ENCODE measurements around the gene OTOGL.

OTOGL gene

GRCh38 chr12:80201908-80202307, 102.6 kb downstream of the OTOGL start:
- no peak for ATAC-seq
- no peak for TF ChIP-seq TCF4 (CRISPR knock-in tag; IDR thresholded peaks at IDR 0.05; ENCODE audit: borderline replicate concordance)
- TF ChIP-seq ZFP30 (CRISPR knock-in tag; IDR thresholded peaks at IDR 0.05) = no peak
- TF ChIP-seq RARB (CRISPR knock-in tag; IDR thresholded peaks at IDR 0.05) = no peak
- no peak for TF ChIP-seq PATZ1 (CRISPR knock-in tag; IDR thresholded peaks at IDR 0.05; ENCODE audit: borderline replicate concordance)
- no peak for TF ChIP-seq GLIS3 (CRISPR knock-in tag; IDR thresholded peaks at IDR 0.05)
- no peak for TF ChIP-seq TSHZ2 (CRISPR knock-in tag; IDR thresholded peaks at IDR 0.05)
- no peak for TF ChIP-seq BACH2 (CRISPR knock-in tag; IDR thresholded peaks at IDR 0.05; ENCODE audit: borderline replicate concordance)
- TF ChIP-seq TOX (CRISPR knock-in tag; IDR thresholded peaks at IDR 0.05; ENCODE audit: borderline replicate concordance) = no peak
- no peak for TF ChIP-seq CSRNP3 (CRISPR knock-in tag; IDR thresholded peaks at IDR 0.05)
- TF ChIP-seq PPARA (CRISPR knock-in tag; IDR thresholded peaks at IDR 0.05; ENCODE audit: borderline replicate concordance) = no peak
- TF ChIP-seq SNAI2 (CRISPR knock-in tag; IDR thresholded peaks at IDR 0.05) = no peak
- TF ChIP-seq ZC3H10 (CRISPR knock-in tag; IDR thresholded peaks at IDR 0.05) = no peak
- TF ChIP-seq ZNF565 (CRISPR knock-in tag; conservative IDR thresholded peaks at IDR 0.05; ENCODE audit: low read depth) = no peak
- TF ChIP-seq ZFP3 (CRISPR knock-in tag; IDR thresholded peaks at IDR 0.05) = no peak

- ATAC-seq = no peak
- TF ChIP-seq ZNF565 (CRISPR knock-in tag; conservative IDR thresholded peaks at IDR 0.05; ENCODE audit: low read depth) (no peak), ZFP3 (CRISPR knock-in tag; IDR thresholded peaks at IDR 0.05) (no peak), ISL1 (CRISPR knock-in tag; IDR thresholded peaks at IDR 0.05) (no peak), PATZ1 (CRISPR knock-in tag; IDR thresholded peaks at IDR 0.05; ENCODE audit: borderline replicate concordance) (no peak), SNAI2 (CRISPR knock-in tag; IDR thresholded peaks at IDR 0.05) (no peak), TOX (CRISPR knock-in tag; IDR thresholded peaks at IDR 0.05; ENCODE audit: borderline replicate concordance) (no peak), OSR1 (CRISPR knock-in tag; IDR thresholded peaks at IDR 0.05) (no peak), TSHZ2 (CRISPR knock-in tag; IDR thresholded peaks at IDR 0.05) (no peak), ARNTL (CRISPR knock-in tag; IDR thresholded peaks at IDR 0.05; ENCODE audit: borderline replicate concordance, low read depth) (no peak), ZNF8 (CRISPR knock-in tag; IDR thresholded peaks at IDR 0.05) (no peak), CSDC2 (CRISPR knock-in tag; IDR thresholded peaks at IDR 0.05) (no peak)
These were observed 106.6 kb downstream of the OTOGL start for GRCh38 chr12:80205960-80206359.

GRCh38 chr12:80208071-80208470, 108.7 kb downstream of the OTOGL start:
- ATAC-seq = no peak

More at GRCh38 chr12:80208071-80208470, 108.7 kb downstream of the OTOGL start:
- TF ChIP-seq POU6F1 (CRISPR knock-in tag; IDR thresholded peaks at IDR 0.05; ENCODE audit: borderline replicate concordance, low read depth) = no peak
- TF ChIP-seq TCF4 (CRISPR knock-in tag; IDR thresholded peaks at IDR 0.05; ENCODE audit: borderline replicate concordance) = no peak
- TF ChIP-seq RARB (CRISPR knock-in tag; IDR thresholded peaks at IDR 0.05) = no peak
- TF ChIP-seq ZFP30 (CRISPR knock-in tag; IDR thresholded peaks at IDR 0.05) = no peak
- no peak for TF ChIP-seq ZC3H10 (CRISPR knock-in tag; IDR thresholded peaks at IDR 0.05)
- no peak for TF ChIP-seq ZNF565 (CRISPR knock-in tag; conservative IDR thresholded peaks at IDR 0.05; ENCODE audit: low read depth)
- TF ChIP-seq ISL1 (CRISPR knock-in tag; IDR thresholded peaks at IDR 0.05) = no peak
